CD4-positive, alpha-beta T cell treated with Interleukin-4 for 4 hours (primary cell): Measurements from ENCODE around the gene TTLL4.

Source experiments
- DNase-seq: peaks from one replicate; pipeline ENCODE4 v3.0.0-alpha.2; 2020

TTLL4 gene

GRCh38 chr2:218718058-218718457 lies 7.4 kb downstream of the TTLL4 start:
- DNase-seq, result no peak

- DNase-seq, result no peak
Measured at GRCh38 chr2:218719457-218719856, 8.8 kb downstream of the TTLL4 start.

DNA sequence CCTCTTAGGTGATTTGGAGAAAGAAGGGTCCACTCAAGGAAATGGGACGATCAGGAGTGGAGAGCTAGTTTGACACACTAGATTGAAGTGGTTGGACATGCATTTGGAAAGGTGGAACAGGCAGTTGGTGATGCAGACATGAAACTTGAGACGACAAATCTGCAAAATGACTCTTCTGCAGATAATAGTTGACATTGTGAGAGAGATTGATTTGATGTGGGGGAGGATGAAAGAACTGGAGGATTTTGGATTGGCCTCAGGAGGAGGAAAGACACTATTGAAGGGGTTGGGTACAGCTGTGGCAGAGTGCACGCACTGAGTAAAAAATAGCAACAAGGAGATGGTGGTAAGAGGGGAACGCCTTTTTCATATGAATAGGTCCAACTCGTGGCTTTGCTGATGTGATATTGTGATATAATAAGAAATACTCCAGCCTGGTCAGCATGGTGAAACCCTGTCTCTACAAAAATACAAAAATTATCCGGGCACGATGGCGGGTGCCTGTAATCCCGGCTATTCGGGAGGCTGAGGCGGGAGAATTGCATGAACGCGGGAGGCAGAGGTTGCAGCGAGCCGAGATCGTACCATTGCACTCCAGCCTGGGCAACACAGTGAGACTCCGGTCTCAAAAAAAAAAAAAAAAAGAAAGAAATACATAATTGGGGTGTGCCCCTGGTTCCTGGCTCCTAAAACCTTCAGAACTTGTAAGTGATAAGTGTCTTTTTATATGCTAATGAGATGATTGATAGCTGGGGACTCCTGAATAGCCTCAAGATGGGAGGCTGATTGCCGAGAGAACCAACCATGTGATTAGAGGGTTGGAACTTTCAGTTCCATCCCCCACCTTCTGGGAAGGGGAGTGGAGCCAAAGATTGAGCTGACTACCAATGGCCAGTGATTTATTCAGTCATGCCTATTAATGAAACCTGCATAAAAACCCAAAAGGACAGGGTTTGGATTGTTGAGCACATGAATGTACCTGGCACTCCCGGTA lies 9.7 kb downstream of the TTLL4 start:
- no peak for DNase-seq

GRCh38 chr2:218721488-218721887 lies 10.9 kb downstream of the TTLL4 start:
- DNase-seq, result no peak

- DNase-seq, result no peak
Measured at GRCh38 chr2:218721934-218722333, 11.3 kb downstream of the TTLL4 start.

DNA sequence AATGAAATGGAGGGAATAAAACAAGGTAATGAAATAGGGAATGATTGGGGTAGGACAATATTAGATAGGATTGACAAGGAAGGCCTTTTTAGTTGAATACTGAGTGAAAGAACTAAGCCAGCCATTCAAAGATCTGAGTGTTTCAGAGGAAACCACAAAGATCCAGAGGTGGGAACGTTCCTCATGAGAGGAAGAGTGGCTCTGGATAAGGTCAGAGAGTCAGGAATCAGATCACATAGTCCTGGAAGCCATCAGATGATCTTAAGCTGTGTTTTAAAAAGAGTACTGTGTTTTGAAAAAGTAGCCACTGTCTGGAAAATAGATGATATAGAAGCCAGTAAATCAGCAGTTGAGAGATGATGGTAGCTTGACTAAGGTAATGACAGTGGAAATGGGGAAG lies 11.8 kb downstream of the TTLL4 start:
- DNase-seq, result no peak

GRCh38 chr2:218722876-218723785 lies 12.5 kb downstream of the TTLL4 start:
- DNase-seq, result no peak

DNA sequence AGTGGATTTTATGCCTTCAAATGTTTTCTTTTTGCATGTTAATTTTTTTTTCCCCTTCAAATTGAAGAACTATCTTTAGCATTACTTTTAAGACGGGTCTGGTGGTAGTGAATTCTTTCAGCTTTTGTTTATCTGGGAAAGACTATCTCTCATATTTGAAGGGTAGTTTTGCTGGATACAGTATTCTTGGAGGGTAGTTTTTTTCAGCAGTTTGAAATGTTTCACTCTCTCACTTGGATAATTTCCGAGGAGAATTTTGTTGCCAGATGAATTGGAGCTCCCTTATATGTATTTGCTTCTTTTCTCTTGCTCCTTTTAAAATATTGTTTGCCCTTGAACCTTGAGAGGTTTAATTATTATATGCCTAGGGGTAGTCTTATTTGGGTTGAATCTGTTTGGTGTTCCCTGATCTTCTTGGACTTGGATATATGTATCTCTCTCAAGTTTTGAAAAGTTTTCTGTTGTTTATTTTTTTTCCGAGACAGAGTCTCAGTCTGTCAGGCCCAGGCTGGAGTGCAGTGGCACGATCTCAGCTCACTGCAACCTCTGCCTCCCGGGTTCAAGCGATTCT lies 15.5 kb downstream of the TTLL4 start:
- no peak for DNase-seq

DNA sequence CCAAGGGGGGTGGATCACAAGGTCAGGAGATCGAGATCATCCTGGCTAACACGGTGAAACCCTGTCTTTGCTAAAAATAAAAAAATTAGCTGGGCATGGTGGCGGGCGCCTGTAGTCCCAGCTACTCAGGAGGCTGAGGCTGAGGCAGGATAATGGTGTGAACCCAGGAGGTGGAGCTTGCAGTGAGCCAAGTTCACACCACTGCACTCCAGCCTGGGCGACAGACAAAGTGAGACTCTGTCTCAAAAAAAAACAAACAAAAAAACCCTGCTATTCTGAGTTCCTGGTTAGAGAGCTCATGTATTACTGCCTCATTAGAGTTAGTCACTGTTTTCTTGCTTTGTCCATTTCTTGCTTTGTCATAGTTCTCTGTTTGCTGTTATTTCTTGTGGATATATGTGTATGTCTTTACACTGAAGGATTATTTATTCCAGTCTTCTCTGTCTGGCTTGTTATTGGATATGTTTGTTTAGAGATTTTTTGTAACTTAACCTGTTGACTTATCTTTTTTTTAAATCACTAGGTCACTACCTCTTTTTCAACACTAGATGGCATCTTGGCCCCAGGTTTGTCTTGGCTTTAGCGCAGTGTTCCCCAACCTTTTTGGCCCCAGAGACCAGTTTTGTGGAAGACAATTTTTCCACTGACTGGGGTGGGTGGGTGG lies 17.0 kb downstream of the TTLL4 start:
- no peak for DNase-seq

DNA sequence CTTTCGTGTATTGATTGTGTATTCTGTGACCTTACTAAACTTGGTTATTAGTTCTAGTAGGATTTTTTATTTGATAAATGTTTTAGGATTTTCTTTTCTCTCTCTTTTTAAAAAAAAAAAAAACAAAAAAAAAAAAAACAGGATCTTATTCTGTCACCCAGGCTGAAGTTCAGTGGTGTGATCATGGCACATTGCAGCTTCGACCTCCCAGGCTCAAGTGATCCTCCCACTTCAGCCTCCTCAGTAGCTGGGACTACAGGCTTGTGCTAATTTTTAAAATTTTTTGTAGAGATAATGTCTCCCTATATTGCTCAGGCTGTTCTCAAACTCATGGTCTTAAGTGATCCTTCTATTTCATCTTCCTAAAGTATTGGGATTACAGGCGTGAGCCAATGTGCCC lies 19.0 kb downstream of the TTLL4 start:
- DNase-seq, result no peak

- no peak for DNase-seq
Measured at GRCh38 chr2:218732052-218732760, 21.6 kb downstream of the TTLL4 start.

DNA sequence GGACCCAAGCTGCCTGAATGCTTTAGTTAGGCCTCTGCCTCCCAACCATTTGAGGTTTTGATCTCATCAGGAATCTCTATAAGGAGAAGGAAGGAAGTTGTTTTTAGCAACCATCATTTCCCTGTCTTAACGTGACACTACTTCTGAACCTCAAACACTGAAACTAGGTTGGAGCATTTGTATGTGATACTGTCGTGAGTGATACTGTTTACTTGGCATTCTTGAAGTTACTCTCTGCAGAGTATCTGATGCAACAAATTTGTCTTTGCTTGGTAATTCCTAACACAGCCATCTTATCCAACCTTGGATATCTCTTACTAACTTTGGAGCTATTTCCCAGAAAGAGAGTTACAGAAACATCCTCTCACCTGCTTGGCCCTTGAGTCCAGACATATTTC lies 22.1 kb downstream of the TTLL4 start:
- DNase-seq, result no peak

- DNase-seq, result peak; percentile 30
Measured at GRCh38 chr2:218733171-218734021, 22.8 kb downstream of the TTLL4 start.

DNA sequence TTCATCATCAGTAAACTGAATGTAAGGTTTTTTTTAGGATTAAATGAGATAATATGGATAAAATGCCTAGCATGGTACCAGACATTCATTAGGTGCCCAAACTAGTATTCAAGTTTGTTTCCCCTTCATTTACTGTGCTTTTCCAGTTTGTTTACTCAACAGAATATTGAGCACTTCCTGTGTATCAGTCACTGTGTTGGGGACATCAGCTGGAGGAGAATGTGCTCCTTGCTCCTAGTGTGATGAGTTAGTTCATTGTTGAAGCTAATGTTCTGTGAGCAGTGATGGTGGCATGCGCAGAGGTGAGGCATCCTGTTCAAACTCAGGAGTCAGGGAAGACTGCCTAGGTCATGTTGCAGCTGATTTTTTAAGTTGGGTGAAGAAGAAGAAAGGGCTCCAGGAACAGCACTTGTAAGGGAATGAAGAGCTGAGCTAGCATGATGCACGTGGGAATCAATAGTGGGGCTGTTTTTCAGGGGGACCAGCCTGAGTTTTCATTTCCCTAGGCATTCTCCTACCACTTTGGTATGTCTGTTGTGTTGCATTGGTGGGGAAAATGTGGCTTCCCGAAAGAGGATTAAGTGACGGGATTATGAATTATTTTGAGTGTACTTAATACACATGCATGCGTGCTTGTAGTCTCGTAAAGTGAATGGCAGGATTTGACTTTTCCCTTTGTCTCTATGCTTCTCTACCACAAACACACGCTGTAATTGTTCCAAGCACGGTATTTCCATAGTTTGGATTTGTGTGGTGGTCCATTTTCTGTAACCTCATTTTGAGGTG lies 23.7 kb downstream of the TTLL4 start:
- DNase-seq, result no peak

- no peak for DNase-seq
Measured at GRCh38 chr2:218736531-218736930, 25.9 kb downstream of the TTLL4 start.

GRCh38 chr2:218743068-218743467 lies 32.4 kb downstream of the TTLL4 start:
- DNase-seq, result no peak

DNA sequence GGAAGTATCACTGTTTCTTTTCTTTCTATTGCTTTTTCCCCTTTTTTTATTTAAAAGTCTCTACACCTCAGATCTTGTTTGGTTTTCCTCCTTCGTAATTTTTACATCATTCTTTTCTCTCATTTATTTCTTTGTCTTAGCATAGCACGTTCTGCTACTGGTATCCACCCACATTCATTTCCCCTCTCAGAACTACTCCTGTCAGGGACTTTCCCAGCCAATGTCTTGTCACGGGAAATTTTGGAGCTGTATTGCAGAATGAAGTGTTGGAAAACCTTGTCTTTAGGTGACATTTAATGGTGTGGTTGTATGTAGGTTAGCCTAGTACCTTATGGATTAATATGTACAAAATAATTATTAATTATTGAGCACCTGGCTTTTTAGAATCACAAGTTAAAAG lies 34.0 kb downstream of the TTLL4 start:
- no peak for DNase-seq

DNA sequence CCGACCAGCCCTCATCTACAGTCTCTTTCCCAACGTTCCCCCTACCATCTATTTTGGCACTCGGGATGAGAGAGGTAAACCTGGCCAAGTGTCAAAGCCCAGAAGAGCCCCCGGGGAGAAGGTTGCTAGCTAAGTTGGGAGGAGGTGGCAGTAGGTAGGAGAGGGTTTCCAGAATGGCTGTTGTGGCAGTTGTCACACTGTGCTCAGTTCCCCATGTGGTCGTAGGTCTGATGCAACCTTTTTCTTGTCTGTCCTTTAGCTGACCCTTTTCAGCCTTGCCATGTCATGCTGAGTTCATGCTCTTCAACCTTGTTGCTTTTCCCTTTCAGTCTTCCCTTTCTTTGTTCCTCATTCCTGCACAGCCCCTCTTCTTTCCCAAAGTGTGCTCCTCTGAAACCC lies 34.5 kb downstream of the TTLL4 start:
- DNase-seq, result peak; percentile 5

GRCh38 chr2:218745559-218746469 lies 35.2 kb downstream of the TTLL4 start:
- no peak for DNase-seq
